GM12891 (cell line): ENCODE measurements around the gene PLXNC1.

Experiments
- PAX5 ChIP-seq: IDR thresholded peaks from 2 replicates; pipeline ENCODE4 v1.6.1; 2011; ENCODE audit warnings: low read length, moderate library complexity, mild to moderate bottlenecking; ENCODE audit not compliant: insufficient read depth, severe bottlenecking
- POLR2A ChIP-seq: IDR thresholded peaks from 2 replicates; pipeline ENCODE4 v1.6.1; 2011; ENCODE audit warnings: low read depth, low read length, control low read depth
- POLR2AphosphoS5 ChIP-seq: IDR thresholded peaks from 2 replicates; pipeline ENCODE4 v1.6.1; 2011; ENCODE audit warnings: low read depth, low read length, control low read depth
- TAF1 ChIP-seq: IDR thresholded peaks from 2 replicates; pipeline ENCODE4 v1.6.1; 2011; ENCODE audit warnings: low read depth, low read length, control low read depth

DNA sequence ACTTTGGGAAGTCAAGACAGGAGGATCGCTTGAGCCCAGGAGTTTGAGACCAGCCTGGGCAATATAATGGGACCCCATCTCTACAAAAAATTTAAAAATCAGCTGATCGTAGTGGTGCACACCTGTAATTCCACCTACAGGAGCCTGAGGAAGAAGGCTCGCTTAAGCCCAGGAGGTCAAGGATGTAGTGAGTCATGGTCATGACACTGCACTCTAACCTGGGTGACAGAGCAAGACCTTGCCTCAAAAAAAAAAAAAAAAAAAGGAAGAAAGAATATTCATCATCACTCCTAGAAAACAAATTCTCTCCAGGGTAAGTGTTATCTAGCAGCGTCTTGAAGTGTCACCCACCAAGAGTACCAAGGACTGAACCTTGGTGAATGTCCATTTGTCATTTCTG lies 34.2 kb upstream of the PLXNC1 start:
- no peak for TF ChIP-seq POLR2A
- no peak for TF ChIP-seq POLR2AphosphoS5
- no peak for TF ChIP-seq TAF1
- TF ChIP-seq PAX5, result no peak
